Measurements from ENCODE around the gene DNAH1.

The DNAH1 gene

GRCh38 chr3:52343946-52344600, 28.0 kb downstream of the DNAH1 start:
- no peak for DNase-seq

DNA sequence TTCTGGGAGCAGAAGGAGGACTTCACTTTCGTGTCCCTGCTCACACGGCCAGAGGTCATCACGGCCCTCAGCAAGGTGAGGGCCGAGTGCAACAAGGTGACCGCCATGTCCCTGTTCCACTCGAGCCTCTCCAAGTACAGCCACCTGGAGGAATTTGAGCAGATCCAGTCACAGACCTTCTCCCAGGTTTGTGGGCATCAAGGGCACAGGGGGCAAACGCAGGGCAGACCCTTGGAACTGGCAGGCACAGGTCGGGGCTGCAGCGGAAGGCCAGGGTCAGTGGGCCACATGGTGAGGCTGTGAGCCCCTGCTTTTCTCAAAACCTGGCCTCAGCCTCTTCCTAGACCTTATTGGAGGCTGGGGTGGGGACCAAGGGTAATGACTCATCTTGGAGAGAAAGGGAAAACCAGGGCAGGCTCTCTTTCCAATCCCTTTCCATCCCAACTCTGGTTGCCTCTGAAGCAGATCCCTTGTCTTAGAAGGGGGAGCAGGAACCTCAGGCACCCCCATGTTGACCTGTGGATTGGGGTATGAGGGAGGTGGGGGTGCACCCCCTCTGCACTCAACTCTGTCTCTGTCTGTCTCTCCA, 29.5 kb downstream of the DNAH1 start:
- no peak for DNase-seq

DNA sequence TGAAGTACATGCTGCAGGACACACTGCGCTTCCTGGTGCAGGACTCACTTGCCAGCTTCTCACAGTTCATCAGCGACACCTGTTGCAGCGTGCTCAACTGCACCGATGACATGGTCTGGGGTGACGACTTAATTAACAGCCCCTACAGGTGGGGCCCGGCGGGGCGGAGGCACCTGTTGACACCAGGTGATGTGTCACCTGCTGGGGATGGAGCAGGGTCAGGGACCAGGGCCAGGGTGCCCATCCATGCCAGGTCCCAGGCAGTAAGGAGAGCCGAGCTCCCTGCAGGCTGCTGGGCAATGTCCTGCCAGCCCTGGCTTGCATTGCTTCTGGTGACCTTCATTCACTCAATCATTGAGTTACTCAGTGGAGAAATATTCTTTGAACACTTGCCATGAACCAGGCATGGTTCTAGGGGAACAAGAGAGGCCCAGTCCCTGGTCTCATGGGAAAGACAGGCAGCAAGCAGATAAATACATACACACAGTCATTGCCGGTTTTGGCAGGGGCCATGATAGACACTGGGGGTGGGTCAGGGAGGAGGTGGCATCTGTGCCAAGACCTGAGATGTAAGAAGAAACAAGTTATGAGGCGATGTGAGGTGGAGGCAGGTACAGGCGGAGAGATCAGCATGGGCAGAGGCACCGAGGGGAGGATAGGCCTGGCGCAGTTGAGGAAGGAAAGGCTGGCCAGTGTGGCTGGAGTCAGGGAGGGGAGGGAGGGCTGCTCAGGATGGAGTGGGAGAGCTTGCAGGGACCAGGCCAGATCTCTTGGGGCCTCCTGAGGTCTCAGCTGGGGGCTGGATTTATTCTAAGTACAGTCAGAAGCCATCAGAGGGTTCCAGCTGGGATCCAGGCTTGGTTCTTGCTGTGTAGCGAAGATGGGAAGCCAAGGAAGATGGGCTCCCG, 30.8 kb downstream of the DNAH1 start:
- DNase-seq = no peak

DNA sequence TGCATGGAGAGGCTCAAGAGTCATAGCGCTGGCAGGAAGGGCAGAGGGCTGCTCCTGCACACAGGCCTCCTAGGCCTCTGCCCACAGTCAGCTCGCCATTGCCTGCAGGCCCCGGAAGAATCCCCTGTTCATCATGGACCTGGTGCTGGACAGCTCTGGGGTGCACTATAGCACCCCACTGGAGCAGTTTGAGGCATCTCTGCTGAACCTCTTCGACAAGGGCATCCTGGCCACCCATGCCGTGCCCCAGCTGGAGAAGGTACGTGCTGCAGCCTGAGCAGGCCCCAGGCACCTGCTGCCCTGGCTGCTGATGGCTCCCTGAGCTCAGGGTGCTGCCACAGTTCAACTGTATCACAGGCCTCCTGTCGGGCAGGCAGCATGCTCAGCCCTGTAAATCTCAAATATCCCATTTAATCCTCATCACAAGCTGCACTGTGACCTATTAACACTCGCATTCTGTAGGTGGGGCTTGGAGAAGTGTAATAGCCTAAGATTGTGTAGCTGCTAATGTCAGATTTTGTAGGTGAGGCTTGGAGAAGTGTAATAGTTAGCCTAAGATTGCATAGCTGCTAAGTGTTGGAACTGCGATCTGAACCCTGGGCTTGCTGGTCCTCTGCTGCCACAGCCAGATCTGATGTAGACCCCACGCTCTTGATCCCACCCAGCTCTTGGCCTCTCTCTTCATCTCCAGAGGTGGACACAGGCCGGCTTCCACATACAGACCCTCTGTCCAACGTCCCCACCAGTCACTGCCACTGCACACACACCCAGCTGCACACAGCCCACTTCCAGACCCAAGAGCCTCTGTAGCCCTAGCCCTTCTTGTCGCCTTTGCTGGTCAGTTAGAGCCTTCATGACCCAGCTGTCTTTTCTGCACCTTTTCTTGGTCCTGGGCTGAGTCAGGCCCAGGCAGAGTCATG, 31.9 kb downstream of the DNAH1 start:
- DNase-seq = no peak

DNA sequence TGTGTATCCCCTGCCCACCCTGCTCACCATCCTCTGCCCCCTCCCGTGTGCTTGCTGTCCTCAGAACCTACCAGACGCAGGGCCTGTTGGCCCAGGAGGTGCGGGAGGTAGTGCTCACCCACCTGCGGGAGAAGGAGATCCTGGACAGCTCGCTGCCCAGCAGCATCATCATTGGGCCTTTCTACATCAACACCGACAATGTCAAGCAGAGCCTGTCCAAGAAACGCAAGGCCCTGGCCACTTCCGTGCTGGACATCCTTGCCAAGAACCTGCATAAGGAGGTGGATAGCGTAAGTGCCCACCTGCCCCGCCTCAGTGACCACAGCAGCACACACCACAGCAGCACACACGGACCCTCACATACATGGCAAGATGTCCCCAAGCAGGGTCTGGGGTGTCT, 33.0 kb downstream of the DNAH1 start:
- DNase-seq = no peak

- DNase-seq = no peak
Measured at GRCh38 chr3:52349611-52350395, 33.7 kb downstream of the DNAH1 start.

GRCh38 chr3:52350416-52350815, 34.3 kb downstream of the DNAH1 start:
- DNase-seq = no peak

- DNase-seq = no peak
Measured at GRCh38 chr3:52350981-52351761, 35.1 kb downstream of the DNAH1 start.

DNA sequence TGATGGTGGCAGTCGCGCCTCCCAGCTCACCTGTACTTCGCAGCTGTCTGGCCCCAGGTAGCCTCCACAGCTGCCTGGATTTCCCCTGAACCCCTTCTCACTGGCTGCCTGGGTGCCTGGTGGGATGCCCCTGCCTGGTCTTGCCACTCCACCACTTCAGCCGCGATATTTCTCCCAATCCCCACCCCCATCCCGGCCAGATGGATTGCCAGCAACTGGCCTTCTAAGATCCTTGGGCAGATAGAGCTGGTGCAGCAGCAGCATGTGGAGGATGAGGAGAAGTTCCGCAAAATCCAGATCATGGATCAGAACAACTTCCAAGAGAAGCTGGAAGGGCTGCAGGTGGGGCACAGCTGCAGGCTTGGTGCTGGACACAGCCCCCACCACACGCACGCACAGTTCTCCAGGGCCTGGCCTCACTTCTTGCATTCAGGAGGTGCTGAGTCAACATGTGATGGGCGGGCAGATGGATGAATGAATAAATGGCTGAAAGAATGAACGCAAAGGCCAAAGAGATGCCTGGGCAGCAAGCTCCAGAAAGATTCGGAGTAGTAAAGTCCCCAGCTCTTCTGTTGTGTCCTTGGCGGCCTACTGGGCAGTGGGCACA, 35.7 kb downstream of the DNAH1 start:
- DNase-seq = no peak

DNA sequence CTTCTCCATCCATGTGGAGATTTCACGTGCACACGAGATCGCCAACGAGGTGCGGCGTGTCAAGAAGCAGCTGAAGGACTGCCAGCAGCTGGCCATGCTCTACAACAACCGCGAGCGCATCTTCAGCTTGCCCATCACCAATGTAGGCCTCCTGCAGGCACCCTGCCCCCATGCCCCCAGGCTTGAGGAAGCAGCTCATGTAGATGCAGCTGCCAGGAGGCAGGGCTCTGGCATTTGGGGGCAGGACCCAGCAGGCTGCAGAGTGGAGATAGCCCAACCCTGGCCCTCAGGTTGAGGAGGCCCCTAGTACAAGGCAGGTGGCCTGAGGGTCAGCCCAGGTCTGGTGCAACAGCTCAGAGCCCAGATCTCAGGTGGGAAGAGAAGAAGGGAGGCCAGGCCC, 36.4 kb downstream of the DNAH1 start:
- DNase-seq = no peak

DNA sequence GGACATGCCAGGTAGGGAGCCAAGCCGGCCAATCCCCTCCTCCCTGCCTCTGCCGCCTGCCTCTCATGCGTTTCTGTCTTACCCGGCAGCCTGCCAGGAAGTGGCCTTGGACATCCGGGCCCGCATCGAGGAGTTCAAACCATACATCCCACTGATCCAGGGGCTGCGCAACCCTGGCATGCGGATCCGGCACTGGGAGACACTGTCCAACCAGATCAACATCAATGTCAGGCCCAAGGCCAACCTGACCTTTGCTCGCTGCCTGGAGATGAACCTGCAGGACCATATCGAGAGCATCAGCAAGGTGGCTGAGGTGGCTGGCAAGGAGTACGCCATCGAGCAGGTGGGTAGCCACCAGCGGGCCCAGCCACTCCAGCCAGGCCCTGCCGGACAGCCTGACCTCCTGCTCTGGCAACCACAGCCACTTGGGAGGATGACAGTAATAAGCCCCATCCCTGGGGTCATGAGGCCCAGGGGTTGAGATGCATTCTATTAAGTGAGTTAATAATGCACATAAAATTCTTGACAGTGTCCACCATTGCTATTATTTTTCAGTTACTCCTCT, 37.3 kb downstream of the DNAH1 start:
- DNase-seq = no peak

- no peak for DNase-seq
Measured at GRCh38 chr3:52354676-52355075, 38.6 kb downstream of the DNAH1 start.

- DNase-seq = no peak
Measured at GRCh38 chr3:52355526-52355925, 39.4 kb downstream of the DNAH1 start.

- DNase-seq = no peak
Measured at GRCh38 chr3:52356126-52356525, 40.0 kb downstream of the DNAH1 start.

GRCh38 chr3:52357151-52358080, 41.3 kb downstream of the DNAH1 start:
- DNase-seq = no peak

GRCh38 chr3:52358362-52358940, 42.3 kb downstream of the DNAH1 start:
- DNase-seq = no peak

GRCh38 chr3:52359116-52359855, 43.2 kb downstream of the DNAH1 start:
- DNase-seq = no peak

- no peak for DNase-seq
Measured at GRCh38 chr3:52361011-52361410, 44.9 kb downstream of the DNAH1 start.
